Breast epithelium (tissue), 3 donors: ENCODE measurements around the gene BNC2.

Experiments
- POLR2A ChIP-seq: fragments of 450-650 bp; IDR thresholded peaks from one replicate; pipeline ENCODE4 v1.6.1; 2016; ENCODE audit warnings: antibody characterized with exemption, mild to moderate bottlenecking, moderate library complexity
- POLR2AphosphoS5 ChIP-seq, 3 donors: sonication (generic); formaldehyde crosslinking; IDR thresholded peaks; one replicate each; pipeline ENCODE4 v1.6.1; 2017; ENCODE audit warnings: antibody characterized with exemption in 3 of 3
- TF ChIP-seq, protein P1 (sequence below), 3 donors: fragments of 450-650 bp; IDR thresholded peaks; one replicate each; pipeline ENCODE4 v1.5.1; 2016 to 2017; ENCODE audit warnings: antibody characterized with exemption in 3 of 3, mild to moderate bottlenecking in 3 of 3, moderate library complexity in 3 of 3

DNA sequence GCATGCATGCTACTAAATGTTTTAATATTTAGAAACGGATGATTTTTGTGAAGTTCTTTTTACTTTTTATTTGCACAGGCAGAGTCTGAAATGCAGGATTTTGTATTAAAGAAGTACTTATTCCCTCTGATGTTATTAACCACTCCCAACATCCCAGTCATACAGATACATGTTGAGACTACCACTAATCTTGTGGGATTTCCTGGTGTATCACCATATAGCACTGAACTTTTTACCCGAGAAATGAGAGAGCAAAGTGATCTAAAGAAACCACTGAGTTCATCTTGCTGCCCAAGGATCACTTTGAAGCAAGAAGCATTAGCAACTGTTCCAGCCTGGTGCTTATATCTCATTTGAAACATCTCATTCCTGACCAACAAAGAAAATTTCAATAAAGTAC is 443.8 kb downstream of the BNC2 start:
- TF ChIP-seq, protein P1, sequence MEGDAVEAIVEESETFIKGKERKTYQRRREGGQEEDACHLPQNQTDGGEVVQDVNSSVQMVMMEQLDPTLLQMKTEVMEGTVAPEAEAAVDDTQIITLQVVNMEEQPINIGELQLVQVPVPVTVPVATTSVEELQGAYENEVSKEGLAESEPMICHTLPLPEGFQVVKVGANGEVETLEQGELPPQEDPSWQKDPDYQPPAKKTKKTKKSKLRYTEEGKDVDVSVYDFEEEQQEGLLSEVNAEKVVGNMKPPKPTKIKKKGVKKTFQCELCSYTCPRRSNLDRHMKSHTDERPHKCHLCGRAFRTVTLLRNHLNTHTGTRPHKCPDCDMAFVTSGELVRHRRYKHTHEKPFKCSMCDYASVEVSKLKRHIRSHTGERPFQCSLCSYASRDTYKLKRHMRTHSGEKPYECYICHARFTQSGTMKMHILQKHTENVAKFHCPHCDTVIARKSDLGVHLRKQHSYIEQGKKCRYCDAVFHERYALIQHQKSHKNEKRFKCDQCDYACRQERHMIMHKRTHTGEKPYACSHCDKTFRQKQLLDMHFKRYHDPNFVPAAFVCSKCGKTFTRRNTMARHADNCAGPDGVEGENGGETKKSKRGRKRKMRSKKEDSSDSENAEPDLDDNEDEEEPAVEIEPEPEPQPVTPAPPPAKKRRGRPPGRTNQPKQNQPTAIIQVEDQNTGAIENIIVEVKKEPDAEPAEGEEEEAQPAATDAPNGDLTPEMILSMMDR (IDR thresholded peaks at IDR 0.05) = no peak
- no peak for TF ChIP-seq POLR2A
- TF ChIP-seq POLR2AphosphoS5 (IDR thresholded peaks at IDR 0.05) = no peak
